ENCODE data around the gene CARD16.
"Not testable (repeated sequence)": the region's sequence is repeated elsewhere in the genome, so short reads cannot be mapped to it uniquely, and the experiment has no call there.

Gene CARD16

GRCh38 chr11:105046898-105047579 is 1.9 kb upstream of the CARD16 start:
- DNase-seq, result no peak

- DNase-seq, result no peak
Measured at GRCh38 chr11:105045676-105046296, 651 bp upstream of the CARD16 start.

- DNase-seq, result no peak
Measured at GRCh38 chr11:105042178-105042577, 3.0 kb downstream of the CARD16 start.

- no peak for DNase-seq
Measured at GRCh38 chr11:105040703-105041102, 4.4 kb downstream of the CARD16 start.

- no peak for DNase-seq
Measured at GRCh38 chr11:105034813-105035620, 10.1 kb downstream of the CARD16 start, which contains the start of gene CASP1. CASP1 (minus strand) TSS chr11:105035144; CDS start chr11:105035113, 31 bp downstream.

GRCh38 chr11:105034388-105034787 is 10.7 kb downstream of the CARD16 start:
- not testable (repeated sequence) for DNase-seq

GRCh38 chr11:105033781-105034180 is 11.4 kb downstream of the CARD16 start:
- no peak for DNase-seq

- DNase-seq, result no peak
Measured at GRCh38 chr11:105033343-105033742, 11.8 kb downstream of the CARD16 start.

- no peak for DNase-seq
Measured at GRCh38 chr11:105032495-105032894, 12.6 kb downstream of the CARD16 start.

- DNase-seq, result no peak
Measured at GRCh38 chr11:105027678-105028077, 17.5 kb downstream of the CARD16 start.

GRCh38 chr11:105024394-105024793 is 20.7 kb downstream of the CARD16 start:
- no peak for DNase-seq

- DNase-seq, result no peak
Measured at GRCh38 chr11:105023003-105023402, 22.1 kb downstream of the CARD16 start, which contains the start of gene CASP5. CASP5 (minus strand) TSS chr11:105023168; CDS start chr11:105023136, 32 bp downstream.

- DNase-seq, result no peak
Measured at GRCh38 chr11:105022527-105022926, 22.6 kb downstream of the CARD16 start.

- DNase-seq, result no peak
Measured at GRCh38 chr11:105007463-105007862, 37.7 kb downstream of the CARD16 start.

- DNase-seq, result no peak
Measured at GRCh38 chr11:105005451-105005845, 39.7 kb downstream of the CARD16 start.

- DNase-seq, result no peak
Measured at GRCh38 chr11:105004021-105004420, 41.1 kb downstream of the CARD16 start.

- no peak for DNase-seq
Measured at GRCh38 chr11:105003151-105003550, 42.0 kb downstream of the CARD16 start.

- peak; percentile 67 for DNase-seq
Measured at GRCh38 chr11:105000797-105001196, 44.3 kb downstream of the CARD16 start.

GRCh38 chr11:105000167-105000566 is 45.0 kb downstream of the CARD16 start:
- DNase-seq, result no peak

GRCh38 chr11:104999721-105000120 is 45.4 kb downstream of the CARD16 start:
- no peak for DNase-seq

- DNase-seq, result no peak
Measured at GRCh38 chr11:104997288-104997687, 47.8 kb downstream of the CARD16 start.

GRCh38 chr11:104995001-104995408 is 50.1 kb downstream of the CARD16 start:
- no peak for DNase-seq

- no peak for DNase-seq
Measured at GRCh38 chr11:104992781-104993180, 52.4 kb downstream of the CARD16 start.

GRCh38 chr11:104991994-104992393 is 53.1 kb downstream of the CARD16 start:
- no peak for DNase-seq
